NK-92 (cell line): ENCODE measurements around the gene CCDC150.
"Not testable (repeated sequence)": the region's sequence is repeated elsewhere in the genome, so short reads cannot be mapped to it uniquely, and the experiment has no call there.

Experiments
- DNase-seq: peaks from one replicate; lab custom pipeline; 2025; ENCODE audit not compliant: unreplicated experiment; lab: John Stamatoyannopoulos, UW

CCDC150 gene

DNA sequence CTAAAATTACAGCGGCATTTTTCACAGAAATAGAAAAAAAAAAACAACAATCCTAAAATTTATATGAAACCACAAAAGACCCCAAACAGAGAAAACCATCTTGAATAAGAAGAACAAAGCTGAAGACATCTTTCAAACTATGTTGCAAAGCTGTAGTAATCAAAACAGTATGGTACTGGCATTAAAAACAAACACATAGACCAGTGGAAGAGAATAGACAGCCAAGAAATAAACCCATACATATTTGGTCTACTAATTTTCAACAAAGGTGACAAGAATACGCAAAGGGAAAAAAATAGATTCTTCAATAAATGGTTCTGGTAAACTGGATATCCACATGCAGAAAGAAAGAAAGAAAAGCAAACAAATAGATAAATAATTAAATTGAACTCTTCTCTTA, 9.0 kb upstream of the CCDC150 start:
- no peak for DNase-seq

DNA sequence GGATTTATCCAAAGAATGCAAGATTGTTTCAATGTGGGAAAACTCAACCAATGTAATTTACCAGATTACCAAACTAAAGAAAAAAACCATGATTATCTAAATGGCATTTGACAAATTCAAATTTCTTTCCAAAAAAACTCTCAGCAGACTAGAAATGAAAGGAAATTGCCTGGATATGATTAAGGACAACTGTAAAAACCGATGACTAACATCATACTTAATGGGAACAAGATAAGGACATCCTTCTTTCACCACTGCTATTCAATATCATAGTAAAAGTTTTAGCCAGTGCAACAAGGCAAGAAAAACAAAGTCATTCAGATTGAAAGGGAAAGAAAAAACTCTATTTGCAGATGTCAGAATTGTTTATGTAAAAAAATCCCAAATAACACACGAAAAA, 4.4 kb upstream of the CCDC150 start:
- DNase-seq, result no peak

DNA sequence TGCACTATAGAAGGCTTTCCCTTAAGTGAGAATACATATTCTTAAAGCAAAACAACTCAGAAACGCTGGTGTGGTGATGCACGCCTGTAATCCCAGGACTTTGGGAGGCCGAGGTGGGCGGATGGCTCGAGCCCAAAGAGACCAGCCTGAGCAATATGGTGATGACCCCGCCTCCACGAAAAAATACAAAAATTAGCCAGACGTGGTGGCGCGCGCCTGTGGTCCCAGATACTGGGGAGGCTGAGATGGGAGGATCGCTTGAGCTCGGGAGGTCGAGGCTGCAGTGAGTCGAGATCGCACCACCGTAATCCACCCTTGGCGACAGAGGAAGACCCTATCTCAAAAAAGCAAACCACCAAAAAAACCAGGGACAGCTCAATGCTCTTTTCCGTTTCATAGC, 750 bp upstream of the CCDC150 start:
- no peak for DNase-seq

DNA sequence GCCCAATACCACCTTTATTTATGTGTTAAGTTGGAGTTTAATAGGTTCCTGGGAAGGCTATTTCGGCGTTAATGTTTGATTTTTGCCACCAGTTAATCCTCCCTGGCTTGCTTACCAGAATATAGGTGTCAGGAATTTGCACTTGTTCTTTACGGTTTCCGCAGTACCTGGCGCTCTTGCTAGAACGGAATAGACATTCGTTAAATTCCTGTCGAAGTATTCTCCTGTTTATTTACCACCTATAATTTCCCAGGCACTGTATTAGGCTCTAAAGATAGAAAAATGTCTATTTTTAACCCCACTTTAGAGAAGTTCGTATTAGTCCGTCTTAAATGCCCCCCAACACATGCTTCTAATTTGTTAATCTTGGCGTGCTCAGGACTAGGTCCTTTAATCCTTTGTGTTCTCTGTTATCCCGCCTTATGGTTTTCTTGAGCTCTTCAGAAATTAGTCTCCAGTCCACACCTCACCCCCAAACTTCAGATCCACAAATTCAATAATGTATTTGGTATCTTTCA, 575 bp downstream of the CCDC150 start:
- no peak for DNase-seq

DNA sequence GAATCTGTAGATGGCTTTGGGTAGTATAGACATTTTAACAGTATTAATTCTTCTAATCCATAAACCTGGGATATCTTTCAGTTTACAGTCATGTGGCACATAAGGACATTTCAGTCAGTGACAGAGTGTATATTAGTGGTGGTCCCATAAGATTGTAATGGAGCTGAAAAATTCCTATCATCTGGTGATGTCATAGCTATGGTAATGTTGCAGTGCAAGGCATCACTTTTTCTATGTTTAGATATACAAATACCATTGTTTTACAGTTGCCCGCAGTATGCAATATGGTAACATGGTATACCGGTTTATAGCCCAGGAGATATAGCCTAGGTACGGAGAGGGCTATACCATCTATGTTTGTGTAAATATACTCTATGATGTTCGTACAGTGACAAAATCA, 9.7 kb downstream of the CCDC150 start:
- DNase-seq, result no peak

DNA sequence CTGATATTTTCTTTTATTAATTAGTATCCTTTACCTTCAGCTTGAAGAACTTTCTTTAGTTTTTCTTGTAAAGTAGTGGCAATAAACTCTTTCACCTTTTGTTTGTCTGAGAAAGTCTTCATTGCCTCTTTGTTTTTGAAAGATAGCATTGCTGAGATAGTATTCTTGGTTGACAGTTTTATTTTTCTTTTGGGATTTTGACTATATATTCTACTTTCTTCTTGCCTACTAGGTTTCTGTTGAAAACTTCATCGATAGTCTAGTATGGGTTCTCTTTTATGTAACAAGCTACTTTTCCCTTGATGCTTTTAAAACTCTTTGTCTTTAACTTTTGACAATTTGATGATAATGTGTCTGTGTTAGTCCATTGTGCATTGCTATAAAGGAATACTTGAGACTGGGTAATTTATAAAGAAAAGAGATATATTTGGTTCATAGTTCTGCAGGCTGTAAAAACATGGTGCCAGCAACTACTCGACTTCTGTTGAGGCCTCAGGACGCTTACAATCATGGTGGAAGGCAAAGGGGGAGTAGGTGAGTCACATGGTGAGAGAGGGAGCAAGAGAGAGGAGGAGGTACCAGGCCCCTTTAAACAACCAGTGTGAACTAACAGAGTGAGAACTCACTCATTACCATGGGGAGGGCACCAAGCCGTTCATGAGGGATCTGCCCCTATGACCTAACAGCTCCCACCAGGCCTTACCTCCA, 12.0 kb downstream of the CCDC150 start:
- no peak for DNase-seq

DNA sequence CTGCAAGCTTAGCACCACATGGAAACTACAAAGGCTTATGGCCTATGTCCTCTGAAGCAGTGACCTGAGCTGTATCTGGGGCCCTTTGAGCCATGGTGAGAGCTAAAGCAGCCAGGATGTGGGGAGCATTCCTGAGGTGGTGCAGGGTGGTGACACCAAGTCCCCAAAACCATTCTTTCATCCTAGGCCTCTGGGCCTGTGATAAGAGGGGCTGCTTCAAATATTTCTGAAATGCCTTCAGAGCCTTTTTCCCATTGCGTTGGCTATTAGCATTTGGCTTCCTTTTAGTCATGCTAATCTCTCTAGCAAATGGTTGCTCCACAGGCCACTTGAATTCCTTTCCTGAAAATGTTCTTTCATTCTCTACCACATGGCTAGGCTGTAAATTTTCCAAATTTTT, 13.4 kb downstream of the CCDC150 start:
- no peak for DNase-seq

DNA sequence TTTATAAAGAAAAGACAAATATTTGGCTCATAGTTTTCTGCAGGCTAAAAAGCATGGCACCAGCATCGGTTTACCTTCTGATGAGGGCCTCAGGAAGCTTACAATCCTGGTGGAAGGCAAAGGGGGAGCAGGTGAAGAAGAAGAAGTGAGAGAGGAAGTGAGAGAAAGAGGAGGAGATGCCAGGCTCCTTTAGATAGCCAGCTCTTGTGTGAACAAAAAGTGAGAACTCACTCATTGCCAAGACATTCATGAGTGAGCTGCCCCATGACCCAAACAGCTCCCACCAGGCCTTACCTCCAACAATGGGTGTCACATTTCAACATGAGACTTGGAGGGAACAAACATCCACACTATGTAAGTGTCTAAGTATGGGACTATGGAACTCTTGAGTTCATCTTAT, 14.3 kb downstream of the CCDC150 start:
- DNase-seq, result no peak

DNA sequence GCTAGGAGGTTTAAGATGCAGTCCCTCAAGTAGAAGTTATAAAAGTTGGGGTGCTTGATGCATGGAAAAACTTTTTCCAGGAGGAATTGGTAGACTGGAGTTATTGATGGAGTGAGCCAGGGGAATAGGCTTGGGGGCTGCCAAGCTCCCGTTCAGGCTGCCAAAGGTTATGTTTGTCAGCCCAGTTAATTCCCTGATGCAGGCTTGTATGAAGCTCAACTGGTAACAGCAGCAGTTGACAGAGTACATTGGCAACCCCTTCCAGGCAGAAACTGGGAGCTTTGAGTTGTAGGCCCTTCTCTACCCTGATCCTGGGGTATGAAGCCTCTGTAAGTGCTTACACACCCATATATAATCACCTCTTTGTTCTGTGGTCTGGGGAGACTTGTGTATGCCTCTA, 16.2 kb downstream of the CCDC150 start:
- no peak for DNase-seq

DNA sequence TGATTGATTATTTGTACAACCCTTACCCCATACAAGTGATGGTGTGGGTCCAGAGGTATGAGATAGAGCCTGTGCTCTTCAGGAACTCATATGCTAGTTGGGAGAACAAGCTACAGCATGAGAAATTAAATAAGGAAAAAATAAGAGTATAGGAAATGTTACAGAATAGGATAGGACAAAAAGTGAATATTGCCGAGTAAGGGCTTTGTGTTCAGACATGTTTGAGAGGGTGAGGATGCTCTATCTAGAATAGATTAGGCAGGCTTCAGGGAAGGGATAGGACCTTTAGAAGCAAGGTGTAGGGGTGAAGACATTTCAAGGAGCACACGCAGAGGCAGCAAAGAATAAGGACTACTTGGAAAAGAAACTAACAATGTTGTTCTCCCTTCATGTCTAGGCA, 17.8 kb downstream of the CCDC150 start:
- no peak for DNase-seq

DNA sequence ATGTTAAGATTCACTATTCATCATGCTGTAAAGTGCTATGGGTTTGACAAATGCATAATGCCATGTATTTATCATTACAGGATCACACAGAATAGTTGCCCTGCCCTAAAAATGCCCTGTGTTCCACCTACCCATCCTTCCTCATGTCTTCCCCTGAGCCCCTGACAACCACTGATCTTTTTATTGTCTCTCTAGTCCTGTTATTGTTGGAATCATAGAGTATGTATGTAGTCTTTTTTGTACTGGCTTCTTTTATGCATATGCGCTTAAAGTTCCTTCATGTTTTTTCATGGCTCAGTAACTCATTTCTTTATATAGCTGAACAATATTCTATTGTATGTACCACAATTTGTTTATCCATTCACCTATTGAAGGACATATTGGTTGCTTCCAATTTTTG, 20.3 kb downstream of the CCDC150 start:
- no peak for DNase-seq

DNA sequence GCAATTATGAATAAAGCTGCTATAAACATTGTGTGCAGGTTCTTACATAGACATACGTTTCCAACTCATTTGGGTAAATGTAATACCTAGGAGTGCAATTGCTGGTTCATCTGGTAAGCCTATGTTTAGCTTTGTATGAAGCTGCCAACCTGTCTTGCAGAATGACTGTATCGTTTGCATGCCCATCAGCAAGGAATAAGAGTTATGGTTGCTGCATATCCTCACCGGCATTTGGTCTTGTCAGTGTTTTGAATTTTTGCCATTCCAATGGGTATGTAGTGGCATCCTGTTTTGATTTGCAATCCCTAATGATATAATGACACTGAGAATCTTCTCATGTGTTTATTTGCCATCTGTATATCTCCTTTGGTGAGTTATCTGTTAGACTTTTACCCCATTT, 20.7 kb downstream of the CCDC150 start:
- no peak for DNase-seq

DNA sequence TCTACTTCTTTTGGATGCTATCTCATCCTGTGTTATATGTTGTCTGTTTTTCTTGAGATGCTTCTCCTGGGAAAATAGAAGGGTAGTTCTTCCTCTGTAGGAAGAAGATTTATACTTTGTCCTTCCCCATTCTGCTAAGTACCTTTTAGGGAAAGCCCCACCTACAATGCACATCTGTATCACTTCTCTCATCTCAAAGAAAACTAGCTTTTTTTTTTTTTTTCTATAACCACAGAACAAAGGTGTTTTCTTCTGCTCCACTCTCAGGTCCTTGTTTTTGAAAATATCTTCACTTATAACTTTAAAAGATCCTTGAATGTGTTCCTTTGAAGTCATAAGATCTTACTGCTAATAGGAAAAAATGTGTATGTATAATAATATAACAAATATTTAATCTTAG, 30.8 kb downstream of the CCDC150 start:
- no peak for DNase-seq

DNA sequence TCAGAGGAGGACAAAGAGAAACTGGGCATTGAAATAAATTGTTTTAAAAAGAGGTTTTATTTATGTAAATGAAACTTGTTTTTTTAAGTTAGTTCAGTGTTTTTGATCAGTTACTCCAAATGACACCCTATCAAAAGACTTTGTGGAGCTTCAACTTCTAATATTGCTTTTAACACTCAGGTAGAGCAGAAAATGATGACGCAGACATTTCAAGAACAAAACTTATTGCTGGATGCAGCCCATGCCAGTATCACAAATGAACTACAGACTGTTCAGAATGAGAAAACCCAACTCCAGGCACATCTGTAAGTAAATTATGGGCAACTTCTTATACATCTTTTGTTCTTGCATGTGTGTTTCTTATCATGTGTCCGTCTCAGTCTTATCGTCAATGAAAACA, 36.4 kb downstream of the CCDC150 start:
- no peak for DNase-seq

DNA sequence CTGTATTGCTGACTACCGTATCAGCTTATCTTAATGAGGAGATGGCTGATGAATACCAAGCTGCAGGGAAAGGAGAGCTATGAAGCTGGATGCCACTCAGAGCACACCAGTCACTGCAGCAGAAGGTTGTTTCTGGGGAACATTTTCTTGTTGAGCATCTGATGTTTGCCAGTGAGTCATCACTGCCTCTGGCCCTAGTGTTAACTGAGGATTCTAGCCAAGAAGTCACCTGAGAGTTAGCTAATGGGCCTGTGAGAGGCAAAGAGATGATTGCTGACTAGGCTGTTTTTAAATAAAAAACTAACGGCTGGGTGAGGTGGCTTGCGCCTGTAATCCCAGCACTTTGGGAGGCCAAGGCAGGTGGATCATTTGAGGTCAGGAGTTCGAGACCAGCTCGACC, 37.9 kb downstream of the CCDC150 start:
- no peak for DNase-seq

DNA sequence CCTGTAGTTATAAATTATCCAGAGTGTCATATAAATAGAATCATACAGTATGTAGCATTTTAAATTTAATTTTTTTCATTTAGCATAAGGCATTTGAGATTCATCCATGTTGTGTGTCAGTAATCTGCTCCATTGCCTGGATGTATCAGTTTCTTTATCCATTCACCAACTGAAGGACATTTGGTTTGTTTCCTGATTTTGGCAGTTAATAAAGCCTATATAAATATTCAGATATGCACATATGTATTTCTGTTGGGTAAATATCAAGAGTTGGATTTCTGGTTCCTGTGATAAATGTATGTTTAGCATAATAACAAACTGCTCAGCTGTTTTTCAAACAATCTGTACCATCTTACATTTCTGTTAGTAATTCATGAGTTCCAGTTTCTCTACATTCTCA, 39.9 kb downstream of the CCDC150 start:
- DNase-seq, result no peak

DNA sequence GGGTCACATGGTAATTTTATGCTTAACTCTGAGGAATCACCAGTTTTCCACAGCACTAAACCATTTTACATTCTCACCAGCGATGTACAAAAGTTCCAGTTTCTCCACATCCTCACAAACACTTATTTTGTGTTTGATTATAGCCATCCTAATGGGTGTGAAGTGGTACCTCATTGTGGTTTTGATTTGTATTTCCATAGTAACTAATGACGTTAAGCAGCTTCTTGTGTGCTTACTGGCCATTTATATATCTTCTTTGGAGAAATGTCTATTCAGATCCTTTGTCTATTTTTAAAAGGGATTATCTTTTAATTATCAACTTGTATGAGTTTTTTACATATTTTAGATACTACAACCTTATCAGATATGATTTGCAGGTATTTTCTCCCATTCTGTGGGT, 42.0 kb downstream of the CCDC150 start:
- DNase-seq, result no peak

DNA sequence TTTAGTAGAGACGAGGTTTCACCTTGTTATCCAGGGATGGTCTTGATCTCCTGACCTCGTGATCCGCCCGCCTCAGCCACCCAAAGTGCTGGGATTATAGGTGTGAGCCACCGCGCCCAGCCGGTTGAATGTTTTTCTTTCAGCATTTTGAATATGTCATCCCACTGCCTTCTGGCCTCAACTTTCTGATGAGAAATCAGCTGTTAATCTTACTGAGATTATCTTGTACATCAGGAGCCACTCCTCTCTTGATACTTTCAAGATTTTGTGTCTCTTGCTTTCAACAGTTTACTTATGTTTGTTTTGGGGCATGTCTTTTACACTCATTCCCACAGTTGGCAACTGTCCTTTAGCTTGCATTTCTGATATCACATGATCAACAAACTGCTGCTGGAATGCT, 46.3 kb downstream of the CCDC150 start:
- DNase-seq, result no peak

DNA sequence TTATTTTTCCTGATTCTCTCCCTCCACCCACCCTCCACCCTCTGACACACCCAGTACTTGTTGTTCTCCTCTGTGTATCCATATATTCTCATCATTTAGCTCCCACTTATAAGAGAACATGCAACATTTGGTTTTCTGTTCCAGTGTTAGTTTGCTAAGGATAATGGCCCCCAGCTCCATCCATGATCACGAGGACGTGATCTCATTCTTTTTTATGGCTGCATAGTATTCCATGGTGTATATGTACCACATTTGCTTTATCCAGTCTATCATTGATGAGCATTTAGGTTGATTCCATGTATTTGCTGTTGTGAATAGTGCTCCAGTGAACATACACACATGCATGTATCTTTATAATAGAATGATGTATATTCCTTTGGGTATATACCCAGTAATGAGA, 47.2 kb downstream of the CCDC150 start:
- not testable (repeated sequence) for DNase-seq

DNA sequence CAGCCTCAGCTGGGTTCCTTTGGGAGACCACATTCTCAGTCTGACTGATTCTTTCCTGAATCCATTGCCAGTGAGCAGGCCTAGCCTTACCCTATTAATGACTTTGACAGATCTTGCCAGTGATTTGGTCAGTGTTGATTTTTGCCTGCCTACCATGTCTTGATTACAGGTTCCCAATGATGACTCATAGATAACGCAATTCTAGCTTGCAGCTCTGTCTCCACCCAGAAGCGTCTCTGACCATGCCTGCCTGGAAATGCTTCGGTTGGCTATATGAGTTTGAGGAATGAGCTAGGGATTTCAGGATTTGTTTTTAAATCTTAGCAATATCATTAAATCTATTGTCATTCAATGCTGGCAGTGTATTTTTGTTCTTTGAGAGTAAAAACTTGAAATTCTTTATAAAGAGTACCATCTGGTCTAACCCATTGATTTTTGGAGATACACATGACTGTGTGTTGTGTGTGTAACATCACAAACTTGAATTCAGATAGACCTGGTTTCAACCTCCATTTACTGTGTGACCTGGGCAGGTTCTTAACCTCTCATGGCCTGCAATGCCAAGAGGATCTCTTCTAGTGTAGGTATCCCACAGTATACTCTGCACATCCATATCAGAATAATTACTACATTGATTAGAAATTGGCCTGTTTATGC, 57.0 kb downstream of the CCDC150 start:
- no peak for DNase-seq

DNA sequence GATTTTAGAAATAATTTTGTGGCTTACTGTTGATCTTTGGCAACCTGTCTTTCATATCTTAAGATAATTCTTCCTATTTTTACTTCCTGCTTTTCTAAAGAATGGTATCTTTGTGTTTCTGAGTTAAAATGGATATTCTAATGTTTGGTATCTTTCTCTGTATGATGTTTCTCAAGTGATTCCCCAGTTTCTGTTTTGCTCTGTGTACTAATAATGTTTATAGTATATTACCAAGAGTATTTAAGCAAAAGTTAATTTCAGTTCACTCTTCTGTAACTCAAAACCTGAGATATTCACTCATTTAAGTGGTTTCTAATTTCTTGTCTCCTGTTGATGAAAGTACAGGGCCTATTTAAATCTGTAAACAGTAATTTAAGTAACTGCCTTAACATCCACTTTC, 58.3 kb downstream of the CCDC150 start:
- DNase-seq, result no peak

DNA sequence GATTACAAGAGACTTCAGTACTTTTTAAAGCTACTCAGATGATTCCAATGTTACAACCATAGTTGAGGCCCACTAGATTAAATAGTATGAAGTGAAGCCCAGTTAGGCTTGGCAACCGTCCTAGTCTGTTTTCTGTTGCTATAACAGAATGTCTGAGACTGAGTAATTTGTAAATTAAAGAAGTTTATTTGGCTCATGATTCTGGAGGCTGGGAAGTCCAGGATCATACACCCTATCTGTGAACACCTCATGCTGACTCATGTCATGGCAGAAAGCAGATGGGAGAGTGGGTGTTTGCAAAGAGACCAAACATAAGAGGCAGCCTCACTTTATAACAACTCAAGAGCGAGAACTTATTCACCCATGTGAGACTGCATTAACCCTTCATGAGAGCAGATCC, 63.1 kb downstream of the CCDC150 start:
- DNase-seq, result no peak

DNA sequence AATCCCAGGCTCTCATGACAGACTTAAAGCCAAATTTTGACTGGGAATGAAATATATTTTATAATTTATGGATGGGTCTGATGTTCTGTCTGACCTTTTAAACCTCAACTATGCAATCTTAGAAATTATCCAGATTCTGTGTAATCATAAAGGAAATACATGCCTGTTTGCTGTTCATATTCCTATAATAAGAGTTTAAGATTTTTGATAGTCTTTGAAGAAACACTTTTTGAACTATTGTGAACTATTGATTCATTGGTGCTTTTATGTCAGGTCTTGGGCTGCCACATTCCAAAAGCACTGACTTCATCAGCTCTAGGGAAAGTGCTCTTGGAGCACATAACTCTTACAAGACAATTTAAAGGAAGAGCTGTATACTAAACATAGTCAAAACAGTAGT, 64.2 kb downstream of the CCDC150 start:
- DNase-seq, result no peak
